SK-N-SH treated with all-trans-retinoic acid at 6 μM for 48 hours (cell line): Measurements from ENCODE around the gene RPE65.
A peak's percentile ranks its signal among the peaks of the same experiment; 100 is the strongest.
"Not testable (repeated sequence)": the region's sequence is repeated elsewhere in the genome, so short reads cannot be mapped to it uniquely, and the experiment has no call there.

Experiments
- ATAC-seq: fragments of 200-7000 bp; cut with Tn5 transposase; 3 replicates; pipeline ENCODE4 v1.9.1; 2020; ENCODE audit warnings: mild to moderate bottlenecking, moderate library complexity
- BACH2 ChIP-seq: fragments of 250-450 bp; sonication (Bioruptor Pico); IDR thresholded peaks from 2 replicates; pipeline ENCODE4 v1.9.0; 2021; ENCODE audit warnings: mild to moderate bottlenecking, borderline replicate concordance
- CSDC2 ChIP-seq: fragments of 250-450 bp; sonication (Bioruptor Pico); IDR thresholded peaks from 2 replicates; pipeline ENCODE4 v1.5.0; 2020; ENCODE audit warnings: mild to moderate bottlenecking, moderate library complexity
- ESRRG ChIP-seq: fragments of 250-450 bp; sonication (Bioruptor Pico); IDR thresholded peaks from 2 replicates; pipeline ENCODE4 v1.6.1; 2021; ENCODE audit warnings: mild to moderate bottlenecking
- GLIS3 ChIP-seq: fragments of 250-450 bp; sonication (Bioruptor Pico); IDR thresholded peaks from 2 replicates; pipeline ENCODE4 v1.5.0; 2020; ENCODE audit warnings: mild to moderate bottlenecking, moderate library complexity
- ISL1 ChIP-seq: fragments of 250-450 bp; sonication (Bioruptor Pico); IDR thresholded peaks from 2 replicates; pipeline ENCODE4 v2.1.2; 2022; ENCODE audit warnings: mild to moderate bottlenecking, moderate library complexity
- OSR1 ChIP-seq: fragments of 250-450 bp; sonication (Bioruptor Pico); IDR thresholded peaks from 2 replicates; pipeline ENCODE4 v1.8.0; 2022; ENCODE audit warnings: moderate library complexity, mild to moderate bottlenecking, inconsistent platforms
- PATZ1 ChIP-seq: fragments of 250-450 bp; sonication (Bioruptor Pico); IDR thresholded peaks from 2 replicates; pipeline ENCODE4 v1.8.0; 2020; ENCODE audit warnings: mild to moderate bottlenecking, moderate library complexity, borderline replicate concordance
- POU6F1 ChIP-seq: fragments of 250-450 bp; sonication (Bioruptor Pico); IDR thresholded peaks from 2 replicates; pipeline ENCODE4 v1.8.0; 2021; ENCODE audit warnings: low read depth, mild to moderate bottlenecking, moderate library complexity, borderline replicate concordance
- PPARA ChIP-seq: fragments of 250-450 bp; sonication (Bioruptor Pico); IDR thresholded peaks from 2 replicates; pipeline ENCODE4 v1.5.0; 2020; ENCODE audit warnings: mild to moderate bottlenecking, borderline replicate concordance
- RARB ChIP-seq: fragments of 250-450 bp; sonication (Bioruptor Pico); IDR thresholded peaks from 2 replicates; pipeline ENCODE4 v1.8.0; 2021; ENCODE audit warnings: mild to moderate bottlenecking, moderate library complexity
- SNAI2 ChIP-seq: fragments of 250-450 bp; sonication (Bioruptor Pico); IDR thresholded peaks from 2 replicates; pipeline ENCODE4 v1.5.0; 2020; ENCODE audit warnings: mild to moderate bottlenecking, moderate library complexity
- TCF4 ChIP-seq: fragments of 250-450 bp; sonication (Bioruptor Pico); IDR thresholded peaks from 2 replicates; pipeline ENCODE4 v1.8.0; 2021; ENCODE audit warnings: mild to moderate bottlenecking, moderate library complexity, borderline replicate concordance
- TOX ChIP-seq: fragments of 250-450 bp; sonication (Bioruptor Pico); IDR thresholded peaks from 2 replicates; pipeline ENCODE4 v1.8.0; 2021; ENCODE audit warnings: mild to moderate bottlenecking, moderate library complexity, borderline replicate concordance
- ZC3H10 ChIP-seq: fragments of 250-450 bp; sonication (Bioruptor Pico); IDR thresholded peaks from 2 replicates; pipeline ENCODE4 v1.5.1; 2021; ENCODE audit warnings: mild to moderate bottlenecking, moderate library complexity
- ZFP3 ChIP-seq: fragments of 250-450 bp; sonication (Bioruptor Pico); IDR thresholded peaks from 2 replicates; pipeline ENCODE4 v1.5.0; 2020; ENCODE audit warnings: mild to moderate bottlenecking, moderate library complexity
- ZFP30 ChIP-seq: fragments of 450-650 bp; formaldehyde crosslinking; IDR thresholded peaks from 2 replicates; pipeline ENCODE4 v1.5.0; 2022; ENCODE audit warnings: mild to moderate bottlenecking, moderate library complexity
- ZNF565 ChIP-seq: fragments of 450-650 bp; formaldehyde crosslinking; conservative IDR thresholded peaks from 2 replicates; pipeline ENCODE4 v1.5.0; 2020; ENCODE audit warnings: low read depth, mild to moderate bottlenecking, moderate library complexity
- ZNF8 ChIP-seq: fragments of 450-650 bp; formaldehyde crosslinking; IDR thresholded peaks from 2 replicates; pipeline ENCODE4 v1.5.0; 2020; ENCODE audit warnings: mild to moderate bottlenecking, moderate library complexity
- TF ChIP-seq, protein P1 (sequence below): fragments of 250-450 bp; sonication (Bioruptor Pico); IDR thresholded peaks from 2 replicates; pipeline ENCODE4 v1.5.1; 2021; ENCODE audit warnings: mild to moderate bottlenecking, moderate library complexity
- TF ChIP-seq, protein P2 (sequence below): fragments of 250-450 bp; sonication (Bioruptor Pico); IDR thresholded peaks from 2 replicates; pipeline ENCODE4 v1.5.1; 2020; ENCODE audit warnings: low read depth, mild to moderate bottlenecking, moderate library complexity
- TF ChIP-seq, protein P3 (sequence below): fragments of 250-450 bp; sonication (Bioruptor Pico); IDR thresholded peaks from 2 replicates; pipeline ENCODE4 v1.5.0; 2020; ENCODE audit warnings: mild to moderate bottlenecking, moderate library complexity

RPE65 gene

GRCh38 chr1:68479501-68479900, 29.7 kb upstream of the RPE65 start:
- no peak for TF ChIP-seq ESRRG (CRISPR knock-in tag)
- TF ChIP-seq ZFP30 (CRISPR knock-in tag): no peak
- TF ChIP-seq ISL1 (CRISPR knock-in tag): no peak
- TF ChIP-seq BACH2 (CRISPR knock-in tag): no peak
- no peak for TF ChIP-seq ZFP3 (CRISPR knock-in tag)
- TF ChIP-seq ZNF8 (CRISPR knock-in tag): no peak
- no peak for ATAC-seq

GRCh38 chr1:68478662-68479061, 28.9 kb upstream of the RPE65 start:
- TF ChIP-seq, protein P1, sequence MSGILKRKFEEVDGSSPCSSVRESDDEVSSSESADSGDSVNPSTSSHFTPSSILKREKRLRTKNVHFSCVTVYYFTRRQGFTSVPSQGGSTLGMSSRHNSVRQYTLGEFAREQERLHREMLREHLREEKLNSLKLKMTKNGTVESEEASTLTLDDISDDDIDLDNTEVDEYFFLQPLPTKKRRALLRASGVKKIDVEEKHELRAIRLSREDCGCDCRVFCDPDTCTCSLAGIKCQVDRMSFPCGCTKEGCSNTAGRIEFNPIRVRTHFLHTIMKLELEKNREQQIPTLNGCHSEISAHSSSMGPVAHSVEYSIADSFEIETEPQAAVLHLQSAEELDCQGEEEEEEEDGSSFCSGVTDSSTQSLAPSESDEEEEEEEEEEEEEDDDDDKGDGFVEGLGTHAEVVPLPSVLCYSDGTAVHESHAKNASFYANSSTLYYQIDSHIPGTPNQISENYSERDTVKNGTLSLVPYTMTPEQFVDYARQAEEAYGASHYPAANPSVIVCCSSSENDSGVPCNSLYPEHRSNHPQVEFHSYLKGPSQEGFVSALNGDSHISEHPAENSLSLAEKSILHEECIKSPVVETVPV (CRISPR knock-in tag): no peak
- no peak for TF ChIP-seq TOX (CRISPR knock-in tag)
- no peak for TF ChIP-seq ESRRG (CRISPR knock-in tag)
- no peak for TF ChIP-seq GLIS3 (CRISPR knock-in tag)
- TF ChIP-seq BACH2 (CRISPR knock-in tag): no peak
- no peak for TF ChIP-seq ISL1 (CRISPR knock-in tag)
- no peak for TF ChIP-seq PATZ1 (CRISPR knock-in tag)
- no peak for ATAC-seq

GRCh38 chr1:68476626-68477025, 26.9 kb upstream of the RPE65 start:
- TF ChIP-seq, protein P2, sequence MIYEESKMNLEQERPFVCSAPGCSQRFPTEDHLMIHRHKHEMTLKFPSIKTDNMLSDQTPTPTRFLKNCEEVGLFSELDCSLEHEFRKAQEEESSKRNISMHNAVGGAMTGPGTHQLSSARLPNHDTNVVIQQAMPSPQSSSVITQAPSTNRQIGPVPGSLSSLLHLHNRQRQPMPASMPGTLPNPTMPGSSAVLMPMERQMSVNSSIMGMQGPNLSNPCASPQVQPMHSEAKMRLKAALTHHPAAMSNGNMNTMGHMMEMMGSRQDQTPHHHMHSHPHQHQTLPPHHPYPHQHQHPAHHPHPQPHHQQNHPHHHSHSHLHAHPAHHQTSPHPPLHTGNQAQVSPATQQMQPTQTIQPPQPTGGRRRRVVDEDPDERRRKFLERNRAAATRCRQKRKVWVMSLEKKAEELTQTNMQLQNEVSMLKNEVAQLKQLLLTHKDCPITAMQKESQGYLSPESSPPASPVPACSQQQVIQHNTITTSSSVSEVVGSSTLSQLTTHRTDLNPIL (CRISPR knock-in tag): peak; percentile 68; the same call in 1 of the 2 replicates
- TF ChIP-seq ISL1 (CRISPR knock-in tag): peak; percentile 44; the same call in 1 of the 2 replicates
- not testable (repeated sequence) for ATAC-seq

GRCh38 chr1:68473060-68473459, 23.3 kb upstream of the RPE65 start:
- TF ChIP-seq ZNF565 (CRISPR knock-in tag) (no peak), TCF4 (CRISPR knock-in tag) (no peak), TOX (CRISPR knock-in tag) (no peak), CSDC2 (CRISPR knock-in tag) (no peak), ISL1 (CRISPR knock-in tag) (no peak), GLIS3 (CRISPR knock-in tag) (no peak), SNAI2 (CRISPR knock-in tag) (no peak), ESRRG (CRISPR knock-in tag) (no peak), POU6F1 (no peak), PPARA (CRISPR knock-in tag) (no peak), PATZ1 (CRISPR knock-in tag) (no peak), RARB (CRISPR knock-in tag) (no peak), ZC3H10 (CRISPR knock-in tag) (no peak), ZFP3 (CRISPR knock-in tag) (no peak), BACH2 (CRISPR knock-in tag) (no peak), OSR1 (CRISPR knock-in tag) (no peak)
- TF ChIP-seq, protein P2 (CRISPR knock-in tag): no peak
- TF ChIP-seq, protein P3, sequence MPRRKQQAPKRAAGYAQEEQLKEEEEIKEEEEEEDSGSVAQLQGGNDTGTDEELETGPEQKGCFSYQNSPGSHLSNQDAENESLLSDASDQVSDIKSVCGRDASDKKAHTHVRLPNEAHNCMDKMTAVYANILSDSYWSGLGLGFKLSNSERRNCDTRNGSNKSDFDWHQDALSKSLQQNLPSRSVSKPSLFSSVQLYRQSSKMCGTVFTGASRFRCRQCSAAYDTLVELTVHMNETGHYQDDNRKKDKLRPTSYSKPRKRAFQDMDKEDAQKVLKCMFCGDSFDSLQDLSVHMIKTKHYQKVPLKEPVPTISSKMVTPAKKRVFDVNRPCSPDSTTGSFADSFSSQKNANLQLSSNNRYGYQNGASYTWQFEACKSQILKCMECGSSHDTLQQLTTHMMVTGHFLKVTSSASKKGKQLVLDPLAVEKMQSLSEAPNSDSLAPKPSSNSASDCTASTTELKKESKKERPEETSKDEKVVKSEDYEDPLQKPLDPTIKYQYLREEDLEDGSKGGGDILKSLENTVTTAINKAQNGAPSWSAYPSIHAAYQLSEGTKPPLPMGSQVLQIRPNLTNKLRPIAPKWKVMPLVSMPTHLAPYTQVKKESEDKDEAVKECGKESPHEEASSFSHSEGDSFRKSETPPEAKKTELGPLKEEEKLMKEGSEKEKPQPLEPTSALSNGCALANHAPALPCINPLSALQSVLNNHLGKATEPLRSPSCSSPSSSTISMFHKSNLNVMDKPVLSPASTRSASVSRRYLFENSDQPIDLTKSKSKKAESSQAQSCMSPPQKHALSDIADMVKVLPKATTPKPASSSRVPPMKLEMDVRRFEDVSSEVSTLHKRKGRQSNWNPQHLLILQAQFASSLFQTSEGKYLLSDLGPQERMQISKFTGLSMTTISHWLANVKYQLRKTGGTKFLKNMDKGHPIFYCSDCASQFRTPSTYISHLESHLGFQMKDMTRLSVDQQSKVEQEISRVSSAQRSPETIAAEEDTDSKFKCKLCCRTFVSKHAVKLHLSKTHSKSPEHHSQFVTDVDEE: no peak
- TF ChIP-seq, protein P1 (CRISPR knock-in tag): no peak

More at GRCh38 chr1:68473060-68473459, 23.3 kb upstream of the RPE65 start:
- no peak for ATAC-seq
